Measurements from ENCODE around the gene RASAL3.

The RASAL3 gene

DNA sequence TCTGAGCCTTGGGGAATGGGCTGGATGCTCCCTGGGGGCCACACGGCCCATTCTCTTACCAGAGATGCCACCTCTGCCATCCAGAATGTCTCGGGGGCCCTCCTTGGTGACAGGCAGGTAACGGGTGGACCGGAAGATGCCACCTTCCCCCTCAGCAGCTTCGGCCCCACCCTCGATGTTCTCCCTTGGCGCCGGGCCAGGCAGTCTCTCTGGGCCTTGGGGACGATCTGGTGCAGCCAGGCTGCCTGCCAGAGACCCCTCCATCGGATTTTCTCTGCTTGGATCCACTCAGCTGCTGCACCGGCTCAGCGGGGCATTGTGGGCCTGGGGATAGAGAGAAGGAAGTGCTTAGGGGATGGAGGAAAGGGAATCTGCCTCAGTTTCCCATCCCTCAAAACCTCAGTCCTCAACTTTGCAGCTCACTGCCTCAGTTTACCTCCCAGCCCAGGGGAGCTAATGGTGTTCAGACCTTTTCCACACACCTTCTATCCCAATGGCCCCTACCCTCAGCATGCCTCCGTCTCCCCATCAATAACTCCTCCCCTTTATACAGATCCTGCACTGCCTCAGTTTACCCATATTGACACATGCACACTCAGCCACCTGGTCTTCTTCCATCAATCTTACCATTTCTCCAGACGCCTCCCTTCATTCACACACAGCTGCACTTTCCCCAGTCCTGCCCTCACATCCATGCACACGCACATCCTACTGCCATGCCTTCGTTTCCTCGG is 16.1 kb downstream of the RASAL3 start:
- Histone ChIP-seq H3K23ac (ENCODE audit: low read length) (no peak overlapping the region), H3K4me3 (ENCODE audit: low read length) (no peak overlapping the region), H3K4me1 (ENCODE audit: control insufficient read depth, low read depth, low read length) (peaks cover 3% of the 10 kb centered on the region), H3K36me3 (ENCODE audit: control insufficient read depth, insufficient read depth, low read length) (no peaks in the 10 kb centered on the region), H3K79me2 (ENCODE audit: control insufficient read depth, insufficient read depth, low read length) (no peaks in the 10 kb centered on the region), H2BK5ac (ENCODE audit: low read length) (no peak overlapping the region), H3K56ac (ENCODE audit: low read length) (no peak overlapping the region), H3K27me3 (ENCODE audit: insufficient read depth, low read length, poor library complexity) (no peaks in the 10 kb centered on the region), H3K27ac (ENCODE audit: low read depth, low read length) (no peak overlapping the region), H4K5ac (ENCODE audit: low read length) (no peak overlapping the region), H3K18ac (ENCODE audit: low read length) (no peak overlapping the region), H4K8ac (ENCODE audit: low read depth, low read length) (no peak overlapping the region), H3K4me2 (ENCODE audit: low read length) (no peak overlapping the region), H2BK15ac (replicated peaks; ENCODE audit: low read depth) (no peak overlapping the region), H3K79me1 (ENCODE audit: low read length) (no peaks in the 10 kb centered on the region), H2BK120ac (ENCODE audit: low read depth, low read length) (no peak overlapping the region), H3K4ac (ENCODE audit: low read depth, low read length) (no peak overlapping the region), H2AK5ac (ENCODE audit: low read length) (no peak overlapping the region), H3K9ac (ENCODE audit: low read length) (no peak overlapping the region)
- no peak for DNase-seq
- WGBS (ENCODE audit: extremely low coverage, insufficient coverage, low lambda C conversion rate) = no CpG with 5 or more reads among the region's 17 CpGs

DNA sequence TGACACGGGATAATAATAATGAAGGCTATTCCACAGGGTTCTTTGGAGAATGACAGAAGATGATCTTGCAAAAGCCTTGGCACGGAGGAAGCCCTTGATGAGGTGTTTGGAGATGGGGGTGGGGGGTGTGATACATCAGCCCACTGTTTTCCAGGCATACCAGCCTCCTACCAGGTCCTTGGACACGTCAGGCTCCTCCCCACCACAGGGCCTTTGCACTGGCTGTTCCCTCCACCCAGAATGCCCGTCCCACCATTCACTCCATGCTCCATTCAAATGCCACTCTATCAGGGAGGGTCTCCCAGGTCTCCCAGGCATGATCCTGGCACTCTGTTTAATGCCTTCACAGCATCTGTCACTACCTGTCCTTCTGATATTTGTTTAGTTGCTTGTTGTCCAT is 17.3 kb downstream of the RASAL3 start:
- Histone ChIP-seq H2BK120ac (ENCODE audit: low read depth, low read length) (no peak overlapping the region), H3K23ac (ENCODE audit: low read length) (no peak overlapping the region), H2BK15ac (replicated peaks; ENCODE audit: low read depth) (no peak overlapping the region), H3K79me2 (ENCODE audit: control insufficient read depth, insufficient read depth, low read length) (no peaks in the 10 kb centered on the region), H3K4me2 (ENCODE audit: low read length) (no peak overlapping the region), H3K27me3 (ENCODE audit: insufficient read depth, low read length, poor library complexity) (no peaks in the 10 kb centered on the region), H3K18ac (ENCODE audit: low read length) (no peak overlapping the region), H2BK5ac (ENCODE audit: low read length) (no peak overlapping the region), H4K8ac (ENCODE audit: low read depth, low read length) (no peak overlapping the region), H3K4me1 (ENCODE audit: control insufficient read depth, low read depth, low read length) (peaks cover 3% of the 10 kb centered on the region), H3K9ac (ENCODE audit: low read length) (no peak overlapping the region), H3K79me1 (ENCODE audit: low read length) (no peaks in the 10 kb centered on the region), H3K4ac (ENCODE audit: low read depth, low read length) (no peak overlapping the region), H3K36me3 (ENCODE audit: control insufficient read depth, insufficient read depth, low read length) (no peaks in the 10 kb centered on the region), H4K5ac (ENCODE audit: low read length) (no peak overlapping the region), H2AK5ac (ENCODE audit: low read length) (no peak overlapping the region), H3K4me3 (ENCODE audit: low read length) (no peak overlapping the region), H3K27ac (ENCODE audit: low read depth, low read length) (no peak overlapping the region), H3K56ac (ENCODE audit: low read length) (no peak overlapping the region)
- no CpG with 5 or more reads among the region's 4 CpGs for WGBS (ENCODE audit: extremely low coverage, insufficient coverage, low lambda C conversion rate)
- DNase-seq = no peak

DNA sequence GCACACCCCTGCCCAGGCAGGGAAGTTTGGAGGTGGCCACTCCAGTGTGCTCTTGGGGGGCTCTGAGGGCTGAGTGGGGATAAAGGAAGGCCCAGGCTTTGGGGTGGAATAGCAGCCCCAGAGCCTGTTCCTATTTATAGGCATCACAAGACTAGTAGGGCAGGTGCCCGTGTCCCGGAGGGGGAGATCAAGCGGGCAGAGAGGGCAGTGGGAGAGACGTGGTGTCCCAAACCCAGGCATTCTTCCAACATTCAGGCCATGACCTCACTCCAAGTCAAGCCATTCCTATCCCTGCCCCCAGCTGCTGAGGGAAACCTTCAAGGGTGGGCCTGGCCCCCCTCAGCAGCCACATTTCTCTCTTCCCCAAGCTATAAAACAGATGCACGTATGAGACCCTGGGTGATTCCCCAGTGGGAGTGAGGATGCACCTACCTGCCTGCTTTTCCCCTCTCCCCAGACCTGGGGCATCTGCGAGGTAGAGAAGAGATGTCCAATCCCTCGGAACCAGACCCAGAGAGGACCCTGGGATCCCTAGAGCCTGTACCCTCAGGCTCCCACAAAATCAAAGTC is 18.5 kb downstream of the RASAL3 start:
- H3K36me3 ChIP-seq (ENCODE audit: control insufficient read depth, insufficient read depth, low read length) = no peaks in the 10 kb centered on the region
- no peak overlapping the region for H2AK5ac ChIP-seq (ENCODE audit: low read length)
- H4K8ac ChIP-seq (ENCODE audit: low read depth, low read length) = no peak overlapping the region
- no peaks in the 10 kb centered on the region for H3K27me3 ChIP-seq (ENCODE audit: insufficient read depth, low read length, poor library complexity)
- no peak overlapping the region for H3K9ac ChIP-seq (ENCODE audit: low read length)
- H3K4ac ChIP-seq (ENCODE audit: low read depth, low read length) = no peak overlapping the region
- no peak overlapping the region for H4K5ac ChIP-seq (ENCODE audit: low read length)
- no peak overlapping the region for H3K56ac ChIP-seq (ENCODE audit: low read length)
- no CpG with 5 or more reads among the region's 7 CpGs for WGBS (ENCODE audit: extremely low coverage, insufficient coverage, low lambda C conversion rate)
- no peaks in the 10 kb centered on the region for H3K79me1 ChIP-seq (ENCODE audit: low read length)
- no peak overlapping the region for H3K23ac ChIP-seq (ENCODE audit: low read length)
- no peak overlapping the region for H3K18ac ChIP-seq (ENCODE audit: low read length)
- H2BK120ac ChIP-seq (ENCODE audit: low read depth, low read length) = no peak overlapping the region
- no peak overlapping the region for H3K27ac ChIP-seq (ENCODE audit: low read depth, low read length)
- peaks cover 3% of the 10 kb centered on the region for H3K4me1 ChIP-seq (ENCODE audit: control insufficient read depth, low read depth, low read length)
- H2BK5ac ChIP-seq (ENCODE audit: low read length) = no peak overlapping the region
- no peak overlapping the region for H2BK15ac ChIP-seq (replicated peaks; ENCODE audit: low read depth)
- DNase-seq = no peak
- H3K79me2 ChIP-seq (ENCODE audit: control insufficient read depth, insufficient read depth, low read length) = no peaks in the 10 kb centered on the region
- H3K4me3 ChIP-seq (ENCODE audit: low read length) = no peak overlapping the region
- no peak overlapping the region for H3K4me2 ChIP-seq (ENCODE audit: low read length)

DNA sequence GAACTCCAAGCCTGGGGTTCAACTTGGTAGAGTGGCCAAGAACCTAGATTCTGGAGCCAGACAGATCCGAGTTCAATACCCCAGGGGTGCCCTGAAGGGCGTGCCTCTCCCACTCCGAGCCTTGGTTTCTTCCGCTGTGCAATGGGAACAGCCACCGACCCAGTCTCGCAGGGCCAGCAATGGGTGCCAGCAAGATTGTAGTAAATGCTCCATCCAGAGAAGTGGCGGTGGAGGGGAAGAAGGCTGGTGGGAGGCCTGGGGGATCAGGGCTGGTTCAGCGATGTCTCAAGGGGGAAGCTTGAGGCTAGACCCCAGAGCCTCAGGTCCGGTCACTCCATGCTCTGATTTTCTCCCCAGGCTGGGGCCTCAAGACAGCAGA is 19.1 kb downstream of the RASAL3 start:
- H3K4me3 ChIP-seq (ENCODE audit: low read length) = no peak overlapping the region
- H3K23ac ChIP-seq (ENCODE audit: low read length) = no peak overlapping the region
- no peaks in the 10 kb centered on the region for H3K79me2 ChIP-seq (ENCODE audit: control insufficient read depth, insufficient read depth, low read length)
- H4K5ac ChIP-seq (ENCODE audit: low read length) = no peak overlapping the region
- H3K27ac ChIP-seq (ENCODE audit: low read depth, low read length) = no peak overlapping the region
- no peaks in the 10 kb centered on the region for H3K36me3 ChIP-seq (ENCODE audit: control insufficient read depth, insufficient read depth, low read length)
- no peak overlapping the region for H2BK5ac ChIP-seq (ENCODE audit: low read length)
- no peak overlapping the region for H2BK15ac ChIP-seq (replicated peaks; ENCODE audit: low read depth)
- no peak overlapping the region for H3K9ac ChIP-seq (ENCODE audit: low read length)
- no CpG with 5 or more reads among the region's 9 CpGs for WGBS (ENCODE audit: extremely low coverage, insufficient coverage, low lambda C conversion rate)
- H2AK5ac ChIP-seq (ENCODE audit: low read length) = no peak overlapping the region
- H3K18ac ChIP-seq (ENCODE audit: low read length) = no peak overlapping the region
- no peak overlapping the region for H3K56ac ChIP-seq (ENCODE audit: low read length)
- H3K4me2 ChIP-seq (ENCODE audit: low read length) = no peak overlapping the region
- no peak overlapping the region for H3K4ac ChIP-seq (ENCODE audit: low read depth, low read length)
- H3K79me1 ChIP-seq (ENCODE audit: low read length) = no peaks in the 10 kb centered on the region
- no peak for DNase-seq
- no peak overlapping the region for H4K8ac ChIP-seq (ENCODE audit: low read depth, low read length)
- no peak overlapping the region for H2BK120ac ChIP-seq (ENCODE audit: low read depth, low read length)
- no peaks in the 10 kb centered on the region for H3K27me3 ChIP-seq (ENCODE audit: insufficient read depth, low read length, poor library complexity)
- peaks cover 3% of the 10 kb centered on the region for H3K4me1 ChIP-seq (ENCODE audit: control insufficient read depth, low read depth, low read length)

DNA sequence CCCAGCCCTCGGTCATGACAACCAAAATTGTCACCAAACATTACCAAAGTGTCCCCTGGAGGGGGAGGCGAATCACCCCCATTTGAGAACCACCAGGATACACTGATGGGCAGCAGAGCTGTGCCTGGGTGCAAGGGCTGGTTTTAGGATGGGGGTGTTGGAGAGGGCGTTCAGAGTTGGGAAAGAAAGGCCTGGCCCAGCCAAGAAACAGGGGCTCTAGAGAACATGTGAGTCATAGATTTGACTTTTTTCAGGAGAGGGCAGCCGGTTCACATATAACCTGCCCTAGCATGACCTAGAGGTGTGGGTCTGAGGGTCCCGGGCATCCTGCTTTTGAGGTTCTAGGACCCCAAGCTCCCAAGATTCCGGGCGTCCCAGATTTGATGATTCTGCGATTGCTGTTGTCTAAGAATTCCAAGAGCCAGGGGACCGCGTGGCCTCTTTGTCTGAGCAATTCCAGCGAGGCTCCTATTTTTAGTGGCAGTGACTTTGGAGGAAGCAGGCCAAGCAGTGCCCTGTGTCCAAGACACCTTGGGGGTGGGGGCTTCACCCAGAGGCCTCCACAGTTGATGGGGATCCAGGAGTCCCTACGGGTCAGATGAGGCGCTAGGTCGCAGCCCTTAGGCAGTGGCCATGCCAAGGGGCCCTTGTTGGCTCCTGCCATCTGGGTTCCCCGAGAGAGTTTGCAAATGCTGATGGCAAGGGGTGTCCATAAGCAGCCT is 19.7 kb downstream of the RASAL3 start:
- Histone ChIP-seq H3K4ac (ENCODE audit: low read depth, low read length) (no peak overlapping the region), H3K27ac (ENCODE audit: low read depth, low read length) (no peak overlapping the region), H3K4me3 (ENCODE audit: low read length) (no peak overlapping the region), H3K79me1 (ENCODE audit: low read length) (no peaks in the 10 kb centered on the region), H2AK5ac (ENCODE audit: low read length) (no peak overlapping the region), H3K23ac (ENCODE audit: low read length) (no peak overlapping the region), H3K4me1 (ENCODE audit: control insufficient read depth, low read depth, low read length) (peaks cover 3% of the 10 kb centered on the region), H3K4me2 (ENCODE audit: low read length) (no peak overlapping the region), H3K27me3 (ENCODE audit: insufficient read depth, low read length, poor library complexity) (no peaks in the 10 kb centered on the region), H3K9ac (ENCODE audit: low read length) (no peak overlapping the region), H3K79me2 (ENCODE audit: control insufficient read depth, insufficient read depth, low read length) (no peaks in the 10 kb centered on the region), H2BK120ac (ENCODE audit: low read depth, low read length) (no peak overlapping the region), H3K18ac (ENCODE audit: low read length) (no peak overlapping the region), H3K36me3 (ENCODE audit: control insufficient read depth, insufficient read depth, low read length) (no peaks in the 10 kb centered on the region), H4K8ac (ENCODE audit: low read depth, low read length) (no peak overlapping the region), H2BK5ac (ENCODE audit: low read length) (no peak overlapping the region), H4K5ac (ENCODE audit: low read length) (no peak overlapping the region), H3K56ac (ENCODE audit: low read length) (no peak overlapping the region), H2BK15ac (replicated peaks; ENCODE audit: low read depth) (no peak overlapping the region)
- no CpG with 5 or more reads among the region's 15 CpGs for WGBS (ENCODE audit: extremely low coverage, insufficient coverage, low lambda C conversion rate)
- DNase-seq = no peak
